Naive thymus-derived CD4-positive, alpha-beta T cell (primary cell): ENCODE data around the gene OR7A17. TPM values are rescaled to one million over a fixed set of nuclear protein-coding genes. Genes with fewer than 3 reads are reported as not detected.

Experiments used
- ATAC-seq: fragments of 150-1000 bp; cut with Tn5 transposase; 2 replicates; pipeline ENCODE4 v1.10.0; 2021; ENCODE audit warnings: mild to moderate bottlenecking, moderate library complexity
- CTCF ChIA-PET: fragments of 350-600 bp; sonication (Branson Sonifier 250); formaldehyde crosslinking; loops from one replicate; lab custom pipeline; 2021; ENCODE audit warnings: antibody characterized with exemption; lab: Charles Lee
- POLR2A ChIA-PET: fragments of 350-600 bp; sonication (Branson Sonifier 250); formaldehyde crosslinking; loops from one replicate; lab custom pipeline; 2021; ENCODE audit warnings: antibody characterized with exemption, inconsistent platforms; lab: Charles Lee
- DNase-seq, 9 donors: peaks; one replicate each; pipeline versions ENCODE4 v3.0.0 to v3.0.0-alpha.2; 2020 to 2022; ENCODE audit warnings: mixed read lengths in 1 of 9
- H3K27ac ChIP-seq: one replicate; pipeline ENCODE4 v1.7.0; 2013; ENCODE audit warnings: mild to moderate bottlenecking, low read depth, low read length, moderate library complexity
- H3K27me3 ChIP-seq, 2 donors: one replicate each; pipeline ENCODE4 v1.7.0; 2013; ENCODE audit warnings: low read length in 2 of 2, mild to moderate bottlenecking in 2 of 2, moderate library complexity in 2 of 2; ENCODE audit not compliant: control insufficient read depth in 2 of 2, insufficient read depth in 2 of 2
- H3K36me3 ChIP-seq, 3 experiments: 1 replicate in 2 of 3; 2 replicates in 1 of 3; pipeline ENCODE4 v1.7.0; 2013; ENCODE audit warnings: low read length in 3 of 3, mild to moderate bottlenecking in 3 of 3, moderate library complexity in 1 of 3; ENCODE audit not compliant: insufficient read depth in 3 of 3, control insufficient read depth in 2 of 3
- H3K4me1 ChIP-seq, 2 donors: one replicate each; pipeline ENCODE4 v1.7.0; 2013; ENCODE audit warnings: low read length in 2 of 2, mild to moderate bottlenecking in 2 of 2, moderate library complexity in 1 of 2; ENCODE audit not compliant: control insufficient read depth in 2 of 2, insufficient read depth in 2 of 2
- H3K4me3 ChIP-seq: 2 replicates; pipeline ENCODE4 v1.7.0; 2013; ENCODE audit warnings: mild to moderate bottlenecking, low read length
- H3K9me3 ChIP-seq, 3 experiments: 1 replicate in 2 of 3; 2 replicates in 1 of 3; pipeline ENCODE4 v1.7.0; 2013; ENCODE audit warnings: low read length in 3 of 3; ENCODE audit not compliant: control insufficient read depth in 2 of 3
- H3K27ac Mint-ChIP-seq, 9 donors: one replicate each; pipeline ENCODE4 v1.8.0; 2020 to 2022; ENCODE audit warnings: mixed read lengths in 9 of 9, mild to moderate bottlenecking in 8 of 9, moderate library complexity in 5 of 9, inconsistent platforms in 2 of 9
- H3K27me3 Mint-ChIP-seq, 5 donors: one replicate each; pipeline ENCODE4 v1.8.0; 2021 to 2022; ENCODE audit warnings: mixed read lengths in 5 of 5, mild to moderate bottlenecking in 1 of 5
- H3K36me3 Mint-ChIP-seq, 5 donors: one replicate each; pipeline ENCODE4 v1.8.0; 2020 to 2022; ENCODE audit warnings: mixed read lengths in 5 of 5, mild to moderate bottlenecking in 3 of 5, inconsistent platforms in 1 of 5
- H3K4me1 Mint-ChIP-seq, 7 donors: one replicate each; pipeline ENCODE4 v1.8.0; 2020 to 2022; ENCODE audit warnings: mixed read lengths in 7 of 7, mild to moderate bottlenecking in 3 of 7, inconsistent platforms in 1 of 7
- H3K4me3 Mint-ChIP-seq, 10 donors: one replicate each; pipeline ENCODE4 v1.8.0; 2020 to 2022; ENCODE audit warnings: mild to moderate bottlenecking in 10 of 10, mixed read lengths in 10 of 10, moderate library complexity in 6 of 10, inconsistent platforms in 2 of 10
- H3K9me3 Mint-ChIP-seq, 11 donors: one replicate each; pipeline ENCODE4 v1.8.0; 2020 to 2022; ENCODE audit warnings: mixed read lengths in 11 of 11, mild to moderate bottlenecking in 4 of 11, inconsistent platforms in 1 of 11, moderate library complexity in 1 of 11
- intact Hi-C, 2 donors: fragments of 100-400 bp; cut with micrococcal nuclease; formaldehyde crosslinking; loops; one replicate each; pipeline ENCODE4 v1.15.1; 2023
- polyA plus RNA-seq, 2 donors: library from polyadenylated mRNA; unstranded; fragments of 300-500 nt; fragmentation: Illumina TruSeq; gene quantifications; one replicate each; pipeline ENCODE4 v1.2.3, GENCODE V29; 2021
- total RNA-seq, 6 experiments: library from RNA in 5 of 6; stranded (reverse) in 5 of 6; gene quantifications; 1 replicate in 5 of 6; 2 replicates in 1 of 6; pipeline ENCODE4 v1.2.3 and lab custom pipeline; 2021 to 2026

OR7A17 gene
- total and polyA plus RNA-seq, 7 experiments from 2014 or later, result not detected

DNA sequence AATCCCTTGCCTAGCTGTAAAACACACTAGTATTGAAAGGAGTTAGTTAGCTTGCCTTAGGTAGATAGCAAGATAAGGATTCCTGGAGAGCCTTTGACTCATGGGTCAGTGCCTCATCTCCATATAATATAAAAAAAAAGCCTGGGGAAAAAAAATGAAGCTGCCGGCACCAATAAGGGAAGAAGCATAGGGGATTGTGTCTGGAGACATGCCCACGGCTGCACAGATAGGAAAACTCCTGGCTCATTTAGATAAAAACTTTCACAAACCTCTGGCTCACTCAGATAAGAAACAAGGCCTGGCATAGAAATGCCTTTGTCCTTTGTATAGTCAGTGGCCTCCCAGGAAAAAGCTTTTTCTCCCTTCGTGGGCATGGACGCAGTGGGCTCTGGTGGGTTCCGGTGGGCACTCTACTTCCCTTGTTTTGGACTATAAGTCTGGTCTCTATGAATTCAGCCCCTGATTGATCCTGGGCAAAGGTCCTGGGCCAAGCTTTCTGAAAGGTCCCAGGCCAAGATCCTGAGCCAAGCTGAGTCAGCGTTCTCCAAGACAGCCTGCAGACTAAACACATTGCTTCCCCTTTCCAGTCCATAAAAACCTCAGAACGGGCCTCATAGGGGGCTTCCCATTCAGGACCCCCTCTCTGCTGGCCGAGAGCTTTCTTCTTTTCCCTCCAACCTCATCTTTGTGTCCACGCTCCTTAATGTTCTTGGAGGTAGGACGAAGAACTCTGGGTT lies 4.9 kb upstream of the OR7A17 start:
- Histone ChIP-seq H3K4me3 (no peak overlapping the region), H3K4me1 (no peaks in the 10 kb centered on the region), H3K27ac (no peak overlapping the region), H3K36me3 (no peaks in the 10 kb centered on the region), H3K27me3 (peaks cover 0 to 6% of the 10 kb centered on the region in 2 donors), H3K9me3 (no peaks in the 10 kb centered on the region)
- POLR2A ChIA-PET, result no interaction called here
- Mint-ChIP-seq H3K4me3 (no peak overlapping the region), H3K4me1 (peaks cover 0 to 7% (median 5%) of the 10 kb centered on the region in 7 donors), H3K36me3 (no peaks in the 10 kb centered on the region), H3K9me3 (no peaks in the 10 kb centered on the region), H3K27ac (no peak overlapping the region), H3K27me3 (peaks cover 18 to 48% (median 38%) of the 10 kb centered on the region in 5 donors)
- intact Hi-C loops, result no loop called here
- ATAC-seq (no peak), DNase-seq (no peak)
- CTCF ChIA-PET, result interaction anchor here (0.5 to 0.6 kb wide), 2 partner anchors 129 to 1619 kb away, joined by 3 read pairs; no protein-coding TSS in a partner anchor

DNA sequence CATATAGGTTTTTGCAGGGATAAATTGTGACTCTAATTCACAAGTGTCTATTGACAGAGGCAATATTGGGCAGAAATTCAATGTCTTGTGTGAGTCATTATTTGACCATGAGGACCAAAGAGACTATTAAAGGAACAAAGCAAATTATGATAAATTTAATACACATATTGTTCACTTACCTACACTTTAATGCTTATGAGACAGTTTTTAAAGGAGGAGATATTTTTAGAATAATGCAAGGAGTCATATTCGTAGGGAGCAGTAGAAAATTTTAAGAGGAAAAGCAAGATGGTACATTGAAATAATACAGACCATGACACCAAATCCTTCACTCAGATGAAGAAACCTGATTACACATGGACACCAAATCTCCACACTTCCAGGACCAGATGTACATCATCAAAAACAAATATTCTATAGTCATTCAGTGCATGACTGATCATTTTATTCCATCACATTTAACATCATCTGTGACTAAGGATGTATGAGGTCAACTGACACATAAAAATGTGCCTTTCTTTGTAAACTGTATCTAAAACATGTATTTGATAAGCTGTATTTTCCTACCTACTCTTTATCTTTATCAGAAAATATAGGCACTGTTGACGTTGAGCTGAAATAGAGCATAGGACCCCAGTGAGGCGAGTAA lies 4.2 kb upstream of the OR7A17 start:
- no peaks in the 10 kb centered on the region for H3K9me3 Mint-ChIP-seq
- Histone ChIP-seq H3K27me3 (peaks cover 0 to 6% of the 10 kb centered on the region in 2 donors), H3K4me1 (no peaks in the 10 kb centered on the region), H3K4me3 (no peak overlapping the region), H3K36me3 (no peaks in the 10 kb centered on the region), H3K9me3 (no peaks in the 10 kb centered on the region), H3K27ac (no peak overlapping the region)
- peaks cover 0 to 8% (median 5%) of the 10 kb centered on the region in 7 donors for H3K4me1 Mint-ChIP-seq
- POLR2A ChIA-PET, result no interaction called here
- intact Hi-C loops, result loop anchor here in 1 of 2 donors (5.0 kb wide), 1 partner anchor 458 kb away; the partner anchor contains the start of gene PKN1
- H3K4me3 Mint-ChIP-seq, result no peak overlapping the region
- CTCF ChIA-PET, result no interaction called here
- no peaks in the 10 kb centered on the region for H3K36me3 Mint-ChIP-seq
- no peak overlapping the region for H3K27ac Mint-ChIP-seq
- ATAC-seq (no peak), DNase-seq (no peak)
- peaks cover 18 to 47% (median 32%) of the 10 kb centered on the region in 5 donors for H3K27me3 Mint-ChIP-seq

DNA sequence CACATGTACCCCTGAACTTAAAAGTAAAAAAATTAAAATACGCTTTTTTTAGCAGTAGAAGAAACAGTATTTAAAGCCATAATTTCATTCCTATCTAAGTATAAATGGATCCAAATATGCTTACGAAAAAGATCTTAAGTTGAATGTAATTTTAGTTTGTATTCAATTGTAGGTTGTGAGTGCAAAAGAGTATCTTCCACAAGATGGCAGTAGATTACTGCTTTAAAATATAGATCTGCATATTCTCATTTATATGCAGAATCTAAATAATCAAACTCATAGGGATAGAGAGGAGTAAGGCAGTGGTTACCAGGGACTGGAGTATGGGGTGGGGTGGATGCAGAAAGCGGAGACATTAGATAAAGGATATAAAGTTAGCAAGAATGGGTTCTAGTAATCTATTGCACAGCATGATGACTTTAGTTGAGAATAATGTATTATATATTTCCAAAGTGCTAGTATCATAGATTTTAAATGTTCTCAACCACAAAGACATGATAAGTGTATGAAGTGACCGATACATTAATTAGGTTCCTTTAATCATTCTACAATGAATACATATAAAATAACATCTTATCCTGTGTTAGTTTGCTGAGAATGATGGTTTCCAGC lies 14.2 kb downstream of the OR7A17 start:
- no peaks in the 10 kb centered on the region for H3K36me3 Mint-ChIP-seq
- ChIA-PET POLR2A (no interaction called here), CTCF (no interaction called here)
- DNase-seq (no peak), ATAC-seq (no peak)
- no peaks in the 10 kb centered on the region for H3K4me1 Mint-ChIP-seq
- no peaks in the 10 kb centered on the region for H3K36me3 ChIP-seq
- H3K27ac Mint-ChIP-seq, result no peak overlapping the region
- no peak overlapping the region for H3K27ac ChIP-seq
- no peaks in the 10 kb centered on the region for H3K4me1 ChIP-seq
- H3K4me3 ChIP-seq, result no peak overlapping the region
- H3K4me3 Mint-ChIP-seq, result no peak overlapping the region
- H3K9me3 ChIP-seq, result no peaks in the 10 kb centered on the region
- peaks cover 10 to 55% (median 45%) of the 10 kb centered on the region in 5 donors for H3K27me3 Mint-ChIP-seq
- H3K27me3 ChIP-seq, result no peaks in the 10 kb centered on the region
- intact Hi-C loops, result no loop called here
- H3K9me3 Mint-ChIP-seq, result peaks cover 0 to 5% (median 0%) of the 10 kb centered on the region in 11 donors

DNA sequence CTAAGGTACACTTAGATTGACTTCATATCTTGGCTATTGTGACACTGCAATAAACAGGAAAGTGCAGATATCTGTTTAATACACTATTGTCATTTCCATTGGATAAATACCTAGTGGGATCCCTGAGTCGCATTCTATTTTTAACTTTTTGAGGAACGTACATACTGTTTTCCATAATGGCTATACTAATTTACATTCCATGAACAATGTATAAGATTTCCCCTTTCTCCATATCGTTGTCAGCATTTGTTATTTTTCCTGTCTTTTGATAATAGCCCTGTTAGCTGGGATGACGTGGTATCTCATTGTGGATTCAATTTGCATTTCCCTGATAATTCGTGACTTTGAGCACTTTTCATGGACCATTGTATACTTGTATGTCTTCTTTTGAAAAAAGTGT lies 17.4 kb downstream of the OR7A17 start:
- DNase-seq (no peak), ATAC-seq (no peak)
- no peak overlapping the region for H3K4me3 ChIP-seq
- no peaks in the 10 kb centered on the region for H3K4me1 ChIP-seq
- H3K27ac Mint-ChIP-seq, result no peak overlapping the region
- H3K27ac ChIP-seq, result no peak overlapping the region
- CTCF ChIA-PET, result no interaction called here
- no peaks in the 10 kb centered on the region for H3K36me3 ChIP-seq
- intact Hi-C loops, result no loop called here
- H3K36me3 Mint-ChIP-seq, result no peaks in the 10 kb centered on the region
- no peaks in the 10 kb centered on the region for H3K9me3 ChIP-seq
- POLR2A ChIA-PET, result interaction anchor here (0.6 kb wide), 1 partner anchor 1141 kb away, joined by 3 read pairs; no protein-coding TSS in a partner anchor
- H3K4me3 Mint-ChIP-seq, result no peak overlapping the region
- H3K4me1 Mint-ChIP-seq, result no peaks in the 10 kb centered on the region
- peaks cover 0 to 5% (median 0%) of the 10 kb centered on the region in 11 donors for H3K9me3 Mint-ChIP-seq
- H3K27me3 ChIP-seq, result no peaks in the 10 kb centered on the region
- H3K27me3 Mint-ChIP-seq, result peaks cover 7 to 60% (median 48%) of the 10 kb centered on the region in 5 donors

DNA sequence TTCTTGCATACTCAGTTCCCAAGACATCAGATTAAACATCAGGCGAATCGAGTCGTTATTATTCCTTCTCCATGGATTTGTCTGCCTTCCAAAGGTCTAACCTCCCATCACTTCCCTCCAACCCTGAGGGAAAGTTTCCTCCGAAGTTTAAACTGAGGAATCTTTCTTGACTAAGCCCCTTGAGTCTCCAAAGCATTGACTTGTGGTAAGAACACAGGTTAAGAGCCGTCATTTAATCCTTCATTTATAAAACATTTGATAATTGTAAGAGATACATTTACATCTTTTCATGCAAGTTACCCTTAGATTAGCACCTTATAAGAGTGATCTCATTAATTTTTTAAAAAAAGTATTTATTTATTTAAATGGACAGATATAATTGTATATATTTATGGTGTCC lies 37.1 kb downstream of the OR7A17 start, which contains the start of gene OR7A10:
TSS of gene OR7A10 (minus strand) at position 101 of the 400 bp plus-strand sequence. CDS start 7,045 bp downstream, outside the sequence.
- intact Hi-C loops, result no loop called here
- no peak within 1 kb of the TSS for H3K27ac ChIP-seq
- no peak within 1 kb of the TSS for H3K4me3 Mint-ChIP-seq
- peaks cover 0 to 47% (median 46%) of the 10 kb centered on the region in 5 donors for H3K27me3 Mint-ChIP-seq
- CTCF ChIA-PET, result no interaction called here
- ATAC-seq, result no peak
- no peaks in the 10 kb centered on the region for H3K36me3 ChIP-seq
- H3K9me3 Mint-ChIP-seq, result peaks cover 0 to 4% (median 0%) of the 10 kb centered on the region in 11 donors
- POLR2A ChIA-PET, result no interaction called here
- no peak within 1 kb of the TSS for H3K27ac Mint-ChIP-seq
- no peaks in the 10 kb centered on the region for H3K9me3 ChIP-seq
- no peaks in the 10 kb centered on the region for H3K4me1 ChIP-seq
- H3K4me1 Mint-ChIP-seq, result no peaks in the 10 kb centered on the region
- no peak within 1 kb of the TSS for H3K4me3 ChIP-seq
- H3K27me3 ChIP-seq, result no peaks in the 10 kb centered on the region
- H3K36me3 Mint-ChIP-seq, result no peaks in the 10 kb centered on the region
- no peak for DNase-seq

DNA sequence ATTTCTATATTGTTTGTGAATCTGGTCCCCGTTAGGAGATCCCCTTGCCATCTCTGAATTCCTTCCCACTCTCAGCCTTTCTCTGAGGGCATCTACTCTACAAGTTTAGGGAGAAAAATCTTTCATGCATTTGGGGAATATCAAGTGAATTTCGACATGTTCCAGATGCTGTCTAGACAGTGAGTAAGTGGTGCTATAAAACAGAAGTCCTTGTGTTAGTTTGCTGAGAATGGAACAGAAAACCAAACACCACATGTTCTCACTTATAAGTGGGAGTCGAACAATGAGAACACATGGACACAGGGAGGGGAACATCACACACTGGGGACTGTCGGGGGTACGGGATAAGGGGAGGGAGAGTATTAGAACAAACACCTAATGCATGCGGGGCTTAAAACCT lies 42.4 kb downstream of the OR7A17 start:
- Mint-ChIP-seq H3K4me3 (no peak overlapping the region), H3K36me3 (no peaks in the 10 kb centered on the region), H3K27me3 (peaks cover 0 to 51% (median 45%) of the 10 kb centered on the region in 5 donors), H3K27ac (no peak overlapping the region), H3K9me3 (peaks cover 0 to 7% (median 0%) of the 10 kb centered on the region in 11 donors), H3K4me1 (no peaks in the 10 kb centered on the region)
- Histone ChIP-seq H3K36me3 (no peaks in the 10 kb centered on the region), H3K9me3 (no peaks in the 10 kb centered on the region), H3K4me3 (no peak overlapping the region), H3K27me3 (no peaks in the 10 kb centered on the region), H3K4me1 (no peaks in the 10 kb centered on the region), H3K27ac (no peak overlapping the region)
- ATAC-seq (no peak), DNase-seq (no peak)
- intact Hi-C loops, result no loop called here
- CTCF ChIA-PET, result no interaction called here
- POLR2A ChIA-PET, result no interaction called here
